ENCODE measurements around the gene MDFIC.

DNA sequence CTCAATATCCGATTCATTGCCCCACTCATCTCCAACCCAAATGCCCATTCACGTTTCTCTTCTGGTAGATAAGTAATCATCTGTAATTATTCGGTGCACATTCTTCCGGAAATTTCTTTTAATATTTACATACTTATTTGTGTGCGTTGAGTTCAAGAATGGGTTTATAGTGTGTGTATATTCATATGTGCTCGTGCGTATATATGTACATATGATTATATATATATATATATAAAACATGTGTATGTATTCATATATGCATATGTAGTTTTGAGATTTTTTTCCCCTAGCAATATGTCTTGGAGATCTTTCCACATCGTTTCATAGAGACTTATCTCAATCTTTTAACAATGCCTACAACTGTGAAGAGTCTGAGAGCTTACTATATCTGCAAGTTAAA is 118.2 kb downstream of the MDFIC start:
- TF ChIP-seq CTCF (IDR thresholded peaks at IDR 0.05) (no peak), POLR2A (IDR thresholded peaks at IDR 0.05) (no peak)
